Gastrocnemius medialis (tissue), 4 donors: ENCODE measurements around the gene KCTD7.

Experiments
- POLR2A ChIP-seq, 2 donors: fragments of 450-650 bp; IDR thresholded peaks; one replicate each; pipeline ENCODE4 v1.6.1; 2017; ENCODE audit warnings: antibody characterized with exemption in 2 of 2, mild to moderate bottlenecking in 2 of 2, moderate library complexity in 2 of 2
- TF ChIP-seq, protein P1 (sequence below), 5 experiments: fragments of 450-650 bp in 3 of 5; fragments of 200-600 bp in 2 of 5; sonication (generic) in 2 of 5; IDR thresholded peaks in 4 of 5; conservative IDR thresholded peaks in 1 of 5; 1 replicate in 4 of 5; 2 replicates in 1 of 5; pipeline ENCODE4 v1.5.1; 2016 to 2019; ENCODE audit warnings: antibody characterized with exemption in 5 of 5, mild to moderate bottlenecking in 3 of 5, moderate library complexity in 3 of 5

DNA sequence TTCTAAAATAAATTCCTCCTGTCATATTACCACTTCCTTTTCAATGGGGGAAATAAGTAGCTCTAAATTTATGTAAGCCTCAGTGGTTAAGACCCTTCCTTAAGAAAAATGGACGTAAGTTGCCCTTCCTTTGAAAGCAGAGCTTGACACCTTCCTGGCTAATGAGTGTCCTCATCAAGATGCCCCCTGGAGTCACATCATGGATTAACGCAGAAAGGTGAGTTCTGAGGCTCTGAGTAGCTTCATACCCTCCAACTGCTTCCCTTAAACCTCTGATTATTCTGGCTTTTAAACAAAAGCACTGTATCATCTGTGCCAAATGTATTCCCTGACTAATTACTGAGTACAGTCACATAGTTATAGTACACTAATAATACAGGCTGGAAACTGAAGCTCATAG, 14.7 kb downstream of the KCTD7 start:
- TF ChIP-seq, protein P1, sequence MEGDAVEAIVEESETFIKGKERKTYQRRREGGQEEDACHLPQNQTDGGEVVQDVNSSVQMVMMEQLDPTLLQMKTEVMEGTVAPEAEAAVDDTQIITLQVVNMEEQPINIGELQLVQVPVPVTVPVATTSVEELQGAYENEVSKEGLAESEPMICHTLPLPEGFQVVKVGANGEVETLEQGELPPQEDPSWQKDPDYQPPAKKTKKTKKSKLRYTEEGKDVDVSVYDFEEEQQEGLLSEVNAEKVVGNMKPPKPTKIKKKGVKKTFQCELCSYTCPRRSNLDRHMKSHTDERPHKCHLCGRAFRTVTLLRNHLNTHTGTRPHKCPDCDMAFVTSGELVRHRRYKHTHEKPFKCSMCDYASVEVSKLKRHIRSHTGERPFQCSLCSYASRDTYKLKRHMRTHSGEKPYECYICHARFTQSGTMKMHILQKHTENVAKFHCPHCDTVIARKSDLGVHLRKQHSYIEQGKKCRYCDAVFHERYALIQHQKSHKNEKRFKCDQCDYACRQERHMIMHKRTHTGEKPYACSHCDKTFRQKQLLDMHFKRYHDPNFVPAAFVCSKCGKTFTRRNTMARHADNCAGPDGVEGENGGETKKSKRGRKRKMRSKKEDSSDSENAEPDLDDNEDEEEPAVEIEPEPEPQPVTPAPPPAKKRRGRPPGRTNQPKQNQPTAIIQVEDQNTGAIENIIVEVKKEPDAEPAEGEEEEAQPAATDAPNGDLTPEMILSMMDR (IDR thresholded peaks at IDR 0.05 in 4 of 5, conservative IDR thresholded peaks at IDR 0.05 in 1 of 5) = no peak
- TF ChIP-seq POLR2A (IDR thresholded peaks at IDR 0.05) = no peak
